ENCODE data around the gene MTMR2.
"Not testable (repeated sequence)": the region's sequence is repeated elsewhere in the genome, so short reads cannot be mapped to it uniquely, and the experiment has no call there.

MTMR2 gene

DNA sequence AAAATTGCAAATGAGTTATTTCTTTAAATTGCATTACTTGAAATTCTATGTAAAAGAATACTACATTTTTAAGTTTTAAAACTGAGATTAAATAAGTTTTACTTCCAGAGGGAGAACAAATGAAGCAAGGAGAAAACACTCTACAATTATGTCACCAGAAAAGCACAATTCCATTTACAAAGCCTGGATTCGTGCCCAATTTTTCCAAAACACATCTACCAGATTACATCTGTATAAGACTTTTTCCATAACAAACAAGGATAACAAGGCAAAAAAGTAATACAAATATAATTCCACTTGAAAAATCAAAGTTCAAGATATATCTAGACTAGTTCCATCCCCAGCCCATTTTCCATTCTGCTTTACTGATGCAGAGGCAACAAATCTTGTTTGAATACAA lies 40.5 kb downstream of the MTMR2 start:
- DNase-seq = no peak

DNA sequence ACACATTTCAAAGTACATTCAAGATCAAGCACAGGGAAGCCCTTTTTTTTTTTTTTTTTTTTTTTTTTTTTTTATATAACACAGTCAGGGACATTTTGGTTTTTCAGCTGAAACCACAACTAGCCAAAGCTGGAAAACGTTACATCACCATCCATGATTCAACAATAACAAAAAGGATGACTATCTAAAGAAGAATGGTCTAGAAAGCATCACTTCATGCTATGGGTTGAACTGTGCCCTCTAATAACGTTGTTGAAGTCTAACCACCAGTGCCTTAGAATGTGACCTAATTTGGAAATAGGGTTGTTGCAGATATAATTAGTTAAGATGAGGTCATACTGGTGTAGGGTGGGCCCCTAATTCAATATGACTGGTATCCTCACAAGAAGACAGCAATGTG lies 46.6 kb downstream of the MTMR2 start:
- DNase-seq = no peak

DNA sequence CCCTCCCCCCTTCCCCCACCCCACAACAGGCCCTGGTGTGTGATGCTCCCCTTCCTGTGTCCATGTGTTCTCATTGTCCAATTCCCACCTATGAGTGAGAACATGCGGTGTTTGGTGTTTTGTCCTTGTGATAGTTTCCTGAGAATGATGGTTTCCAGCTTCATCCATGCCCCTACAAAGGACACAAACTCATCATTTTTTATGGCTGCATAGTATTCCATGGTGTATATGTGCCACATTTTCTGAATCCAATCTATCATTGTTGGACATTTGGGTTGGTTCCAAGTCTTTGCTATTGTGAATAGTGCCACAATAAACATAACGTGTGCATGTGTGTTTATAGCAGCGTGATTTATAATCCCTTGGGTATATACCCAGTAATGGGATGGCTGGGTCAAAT lies 53.0 kb downstream of the MTMR2 start:
- DNase-seq = not testable (repeated sequence)

DNA sequence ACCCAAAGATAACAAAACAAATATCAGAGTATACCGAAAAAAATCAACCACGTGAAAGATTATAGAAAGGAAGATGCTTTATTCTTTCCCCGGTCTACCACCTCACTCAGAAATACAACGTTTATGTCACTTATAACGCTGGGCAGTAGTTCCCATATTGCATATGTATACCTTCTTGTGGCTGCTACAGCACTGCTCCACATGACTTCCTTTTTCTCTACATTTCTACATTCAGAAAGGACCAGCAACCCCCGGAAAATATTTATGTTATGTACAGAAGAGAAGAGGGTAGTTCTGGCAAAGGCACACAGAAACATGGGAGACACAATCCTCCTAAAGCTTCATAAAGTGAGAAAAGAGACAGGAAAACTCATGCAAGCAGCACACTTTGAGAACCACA lies 56.8 kb downstream of the MTMR2 start:
- DNase-seq = peak; percentile 6 to 44 (median 28)

DNA sequence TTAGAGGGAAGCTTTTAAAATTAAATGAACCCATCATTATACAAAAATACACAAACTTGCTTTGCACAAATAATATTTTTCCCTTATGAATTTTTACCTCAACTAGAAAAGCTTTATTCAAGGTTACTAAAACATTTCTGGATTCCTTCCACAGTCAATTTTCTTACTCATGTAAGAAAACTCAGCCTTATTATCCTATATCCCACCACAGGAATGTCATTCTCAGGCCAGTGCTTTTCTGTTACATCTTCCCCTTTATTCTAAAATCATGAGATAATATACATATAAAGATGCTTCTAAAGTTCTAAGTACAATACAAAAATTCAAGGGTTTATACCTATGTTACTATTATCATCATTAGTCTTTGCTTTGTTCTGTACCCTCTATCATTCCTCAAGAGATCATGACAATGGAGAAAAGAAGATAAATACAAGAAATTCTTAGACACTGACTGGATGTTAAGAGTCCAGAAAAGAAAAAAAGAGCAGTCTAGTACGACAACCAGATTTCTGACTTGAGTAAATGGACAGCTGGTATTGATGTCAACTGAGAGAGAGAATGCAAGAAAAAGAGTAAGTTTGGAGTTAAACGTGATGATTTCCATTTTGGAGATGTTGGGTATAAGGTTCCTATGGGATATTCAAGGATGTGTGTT lies 60.3 kb downstream of the MTMR2 start:
- DNase-seq = no peak

DNA sequence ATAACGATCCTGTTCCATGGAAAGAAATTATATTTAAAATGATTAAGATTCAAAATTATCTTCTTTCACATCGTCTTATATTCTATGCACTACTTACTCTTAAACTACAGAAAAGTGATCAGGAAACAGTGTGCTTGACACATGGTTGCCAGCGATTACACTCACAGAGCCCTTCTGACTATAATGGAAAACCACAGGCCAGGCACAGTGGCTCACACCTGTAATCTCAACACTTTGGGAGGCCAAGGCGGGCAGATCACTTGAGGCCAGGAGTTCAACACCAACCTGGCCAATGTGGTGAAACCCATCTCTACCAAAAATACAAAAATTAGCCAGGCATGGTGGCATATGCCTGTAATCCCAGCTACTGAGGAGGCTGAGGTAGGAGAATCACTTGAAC lies 63.9 kb downstream of the MTMR2 start:
- not testable (repeated sequence) for DNase-seq

DNA sequence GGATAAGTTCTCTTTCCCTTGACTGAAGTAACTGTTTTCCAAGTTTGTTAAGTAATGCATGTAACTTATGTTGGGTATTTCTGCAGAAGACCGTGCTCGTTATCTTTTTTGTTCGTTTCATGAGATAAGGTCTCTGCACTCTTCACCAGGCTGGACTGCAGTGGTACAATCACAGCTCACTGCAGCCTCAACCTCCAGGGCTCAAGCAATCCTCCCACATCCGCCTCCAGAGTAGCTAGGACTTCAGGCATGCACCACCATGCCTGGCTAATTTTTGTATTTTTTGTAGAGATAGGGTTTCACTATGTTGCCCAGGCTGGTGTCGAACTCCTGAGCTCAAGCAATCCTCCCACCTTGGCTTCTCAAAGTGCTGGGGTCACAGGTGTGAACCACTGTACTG lies 69.5 kb downstream of the MTMR2 start:
- not testable (repeated sequence) for DNase-seq

DNA sequence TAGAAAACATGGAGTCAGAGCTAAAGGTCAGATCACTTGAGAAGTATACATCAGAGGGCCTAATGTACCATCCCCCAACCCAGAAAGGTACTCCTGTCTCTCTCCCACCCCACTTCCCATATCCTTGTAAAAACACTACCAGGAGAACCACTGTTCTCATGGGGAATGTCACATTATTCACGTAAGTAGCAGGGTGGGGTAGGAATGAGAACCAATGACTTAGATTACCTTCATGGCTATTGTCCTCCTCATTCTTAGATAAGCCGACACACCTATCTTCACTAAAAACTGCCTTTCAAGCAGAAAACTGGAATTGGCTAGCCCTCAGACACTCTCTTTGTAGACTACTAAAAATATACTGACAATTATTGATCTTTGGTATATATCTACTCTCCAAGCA lies 70.0 kb downstream of the MTMR2 start:
- DNase-seq = no peak

DNA sequence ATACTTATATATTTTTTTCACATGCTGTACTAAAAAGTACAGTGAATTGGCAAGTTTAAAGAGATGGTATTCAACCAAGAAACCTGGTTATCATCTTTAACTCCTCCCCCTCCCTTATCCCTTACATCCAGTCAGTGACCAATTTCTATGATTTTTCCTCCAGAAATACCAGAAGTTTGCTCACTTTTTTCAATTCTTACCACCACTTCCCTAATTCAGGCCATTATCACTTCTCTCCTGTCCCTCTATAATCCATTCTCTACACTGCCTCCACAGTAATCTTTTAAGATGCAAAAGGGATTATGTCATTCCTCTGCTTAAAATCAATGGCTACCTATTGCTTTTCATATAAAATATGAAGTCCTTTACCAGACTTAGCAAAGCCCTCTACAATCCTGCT lies 70.8 kb downstream of the MTMR2 start:
- DNase-seq = no peak

DNA sequence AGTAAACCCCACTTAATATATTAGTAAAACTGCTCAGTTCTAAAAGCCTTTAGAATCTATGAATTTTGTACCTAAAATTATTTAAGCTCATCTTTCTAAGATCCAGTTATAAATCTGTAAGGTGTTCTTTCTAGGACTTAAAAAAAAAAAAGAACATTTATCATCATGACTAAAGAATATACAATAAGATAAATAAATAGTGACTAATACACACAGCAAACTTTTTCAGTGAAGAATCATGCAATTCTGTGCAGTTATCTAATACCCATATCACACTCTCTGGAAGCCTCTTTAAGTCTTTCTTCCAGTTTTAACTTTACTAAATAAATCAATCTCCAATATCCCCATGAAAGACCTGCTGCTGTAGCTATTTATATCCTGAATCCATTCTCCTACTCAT lies 73.8 kb downstream of the MTMR2 start:
- no peak for DNase-seq

DNA sequence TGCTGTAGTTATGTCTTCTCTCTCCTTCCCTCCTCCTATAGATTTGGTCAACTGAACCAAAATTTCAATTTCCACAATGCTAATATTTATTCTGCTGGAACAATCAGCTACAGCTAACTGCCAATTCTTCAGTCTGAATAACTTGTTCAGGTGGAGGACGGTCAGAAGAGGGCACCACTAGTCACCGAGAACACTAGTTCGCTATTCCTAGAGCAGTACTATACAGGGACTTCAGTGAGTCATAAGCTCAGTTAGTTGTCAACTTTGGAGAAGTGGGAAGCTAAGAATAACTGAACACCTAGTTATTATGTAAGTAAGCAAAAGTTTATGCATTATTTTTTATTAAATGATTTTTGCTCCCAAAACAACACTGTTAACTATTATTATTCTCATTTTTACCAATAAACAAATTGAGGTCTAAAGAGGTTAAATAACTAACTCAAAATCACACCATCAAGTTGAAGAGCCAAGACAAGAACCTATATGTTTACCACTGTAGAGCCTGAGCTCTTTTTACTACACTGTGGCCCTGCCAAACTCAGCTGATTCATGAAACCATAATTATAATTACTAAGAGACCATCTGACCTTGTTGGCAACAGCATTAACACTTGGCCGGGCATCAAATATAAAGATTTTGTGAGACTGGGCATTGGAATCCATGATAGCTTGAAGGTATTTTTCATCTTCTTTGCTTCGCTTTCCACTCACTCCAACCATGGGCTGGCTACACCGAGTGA lies 74.7 kb downstream of the MTMR2 start:
- peak; percentile 47 to 74 (median 64) for DNase-seq

DNA sequence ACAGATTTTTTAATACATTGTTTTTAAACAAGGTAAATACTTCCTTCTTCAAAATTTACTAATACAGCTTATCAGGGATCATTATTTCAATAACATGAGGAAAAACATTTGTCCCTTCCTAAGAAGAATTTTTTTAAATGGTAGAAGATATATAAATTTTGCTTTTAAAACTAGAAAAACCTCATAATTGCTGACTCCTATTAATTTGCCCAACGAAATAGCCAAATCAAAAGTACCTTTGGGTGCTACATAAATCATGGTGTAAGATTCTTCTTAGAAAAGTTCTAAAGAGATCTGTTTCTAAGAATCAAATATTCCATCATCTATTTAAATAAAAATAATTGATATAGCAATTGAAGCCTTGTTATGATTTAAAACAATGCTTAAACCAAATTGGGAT lies 78.7 kb downstream of the MTMR2 start:
- DNase-seq = no peak

DNA sequence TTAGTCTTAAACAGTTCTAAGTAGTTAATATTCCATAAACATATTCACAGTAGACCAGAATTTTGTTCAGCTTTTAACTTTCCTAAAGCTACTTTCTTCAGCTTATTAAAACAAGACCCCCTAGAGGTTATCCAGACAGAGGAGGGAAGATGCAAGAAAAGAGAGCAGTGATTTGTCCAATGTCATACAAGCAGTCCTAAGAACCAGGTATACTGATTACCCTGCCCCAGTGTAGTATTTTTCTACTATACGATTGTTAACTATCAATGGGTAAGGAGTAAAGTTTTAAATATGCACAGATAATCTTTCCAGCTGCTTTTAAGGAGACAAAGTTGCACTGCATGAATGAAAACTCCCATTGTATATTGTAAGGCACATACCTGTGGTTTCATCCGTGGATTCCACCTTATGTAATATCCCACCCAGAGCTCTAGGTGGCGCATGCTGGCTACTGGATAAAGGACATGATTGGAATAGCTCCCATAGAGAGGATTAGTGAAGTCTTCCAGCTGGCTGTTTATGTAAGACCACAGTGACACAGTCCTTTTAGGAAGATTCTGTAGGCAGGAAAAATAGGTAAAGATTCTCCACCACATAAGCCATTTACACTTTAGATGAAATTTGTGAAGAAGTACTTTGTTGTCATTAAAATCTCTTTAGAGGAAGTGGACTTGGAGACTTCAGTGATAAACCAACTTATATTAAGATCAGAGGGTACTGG lies 88.0 kb downstream of the MTMR2 start:
- peak; percentile 58 to 73 (median 66) for DNase-seq

DNA sequence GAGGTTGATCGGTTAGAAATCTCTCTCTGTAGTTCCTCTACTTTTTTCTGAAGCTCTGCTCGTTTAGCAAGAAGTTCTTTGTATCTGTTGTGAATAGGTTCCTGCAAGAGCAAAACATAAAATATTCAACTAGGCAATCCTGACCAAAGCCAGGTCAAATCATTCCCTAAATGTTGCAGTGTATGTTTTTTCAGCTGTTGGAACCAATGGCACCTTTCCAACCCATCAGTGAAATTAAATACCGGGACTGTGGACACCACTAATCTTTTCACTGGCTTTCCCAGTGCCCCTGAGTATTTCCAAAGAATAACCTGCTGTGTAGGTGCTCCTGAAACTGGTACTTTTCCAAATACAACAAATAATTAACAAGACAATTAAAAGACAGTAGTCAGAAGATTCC lies 88.6 kb downstream of the MTMR2 start:
- DNase-seq = no peak

DNA sequence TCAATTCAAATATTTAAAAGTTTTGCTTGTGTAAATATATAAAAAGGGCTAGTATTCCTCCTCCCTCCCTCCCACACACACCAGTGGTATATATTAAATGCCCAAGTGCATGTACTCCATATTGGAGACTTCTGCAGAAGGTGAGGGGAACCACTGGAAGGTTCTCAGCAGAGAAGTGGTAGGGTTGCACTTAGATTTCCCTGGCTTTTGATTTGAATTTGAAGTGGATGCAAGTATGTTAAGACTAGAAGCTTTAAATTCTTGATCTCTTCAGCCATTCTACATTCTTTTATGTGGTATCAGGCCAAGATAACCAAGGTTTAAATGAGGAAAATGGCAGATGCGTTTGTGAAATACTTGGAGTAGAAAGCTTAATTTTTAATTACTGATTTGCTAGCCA lies 90.5 kb downstream of the MTMR2 start:
- DNase-seq = no peak

DNA sequence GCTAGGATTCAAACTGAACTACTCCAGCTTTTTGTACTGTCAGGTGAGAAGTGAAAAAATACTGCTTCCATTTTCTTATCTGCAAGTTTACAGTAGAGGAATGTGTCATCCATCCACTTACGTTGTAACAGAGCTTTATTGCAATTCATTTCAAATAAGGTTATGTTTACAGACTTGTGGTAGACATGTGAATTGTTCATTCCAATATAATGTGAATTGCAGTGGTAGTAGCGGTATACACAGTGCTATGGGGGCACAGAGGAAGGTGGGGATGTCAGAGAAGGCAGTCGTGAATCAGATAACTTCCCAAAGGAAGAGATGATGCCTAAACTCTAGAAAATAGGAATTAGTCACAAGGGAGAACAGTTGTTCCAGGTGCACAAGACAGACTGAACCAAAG lies 91.1 kb downstream of the MTMR2 start:
- no peak for DNase-seq

DNA sequence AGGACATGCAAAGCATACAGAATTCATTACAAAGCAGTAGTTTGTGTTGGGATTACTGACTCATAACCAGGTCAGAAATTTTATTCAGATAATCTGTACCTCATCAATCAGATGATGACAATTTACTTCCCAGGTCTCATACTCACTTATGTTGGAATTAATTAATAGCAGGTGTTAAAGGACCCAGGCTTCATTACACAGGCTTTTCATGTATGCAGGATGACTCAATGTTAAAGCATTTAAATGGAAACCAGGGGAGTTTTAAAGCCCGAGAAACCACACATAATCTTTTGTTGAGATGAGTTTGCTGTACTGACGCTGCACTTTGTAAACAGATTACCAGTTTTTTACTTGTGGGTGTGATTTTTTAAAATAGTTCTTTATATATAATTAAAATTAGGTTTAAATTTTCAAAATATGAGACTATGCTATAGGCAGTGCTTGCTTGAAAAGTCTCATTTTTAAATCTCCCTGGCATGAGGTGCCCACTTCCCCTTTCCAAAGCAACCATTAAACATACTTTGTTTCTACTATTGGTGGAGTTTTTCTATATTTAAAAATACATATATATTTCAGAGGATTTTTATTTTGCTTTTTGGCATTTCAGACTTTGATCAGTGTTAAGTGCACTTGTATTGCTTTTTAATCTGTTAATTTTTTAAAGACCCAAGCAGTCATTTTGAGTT lies 92.6 kb downstream of the MTMR2 start:
- no peak for DNase-seq

DNA sequence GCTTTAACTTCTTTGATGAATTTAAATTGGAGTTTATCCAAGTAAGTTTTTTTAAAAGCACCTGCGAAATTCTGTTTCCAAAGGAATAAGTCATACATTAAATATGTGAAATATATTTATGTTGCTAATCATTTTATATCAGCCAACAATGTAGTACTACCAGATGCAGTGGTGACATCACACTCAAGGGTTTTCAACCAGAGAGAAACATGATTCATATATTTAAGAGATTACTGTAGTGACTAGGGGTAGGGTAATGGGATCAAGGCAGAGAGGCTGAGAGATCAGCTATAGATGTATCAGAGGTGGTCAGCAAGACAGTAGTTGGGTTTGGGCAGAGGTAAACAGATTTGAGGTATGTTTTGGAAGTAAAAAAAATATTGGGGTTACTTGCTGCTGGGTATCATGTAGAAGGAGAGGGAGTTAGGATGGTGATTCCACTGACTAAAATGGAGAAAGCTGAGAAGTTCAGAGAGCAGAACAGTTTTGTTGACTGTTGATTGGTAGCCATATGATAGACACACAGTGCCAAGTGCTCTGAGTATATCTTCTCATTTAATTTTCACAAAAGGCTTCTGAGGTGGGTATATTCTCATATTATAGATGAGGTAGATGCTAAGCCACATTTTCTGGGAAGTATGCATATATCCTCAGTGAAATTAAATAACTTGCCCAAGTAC lies 94.2 kb downstream of the MTMR2 start:
- DNase-seq = no peak

DNA sequence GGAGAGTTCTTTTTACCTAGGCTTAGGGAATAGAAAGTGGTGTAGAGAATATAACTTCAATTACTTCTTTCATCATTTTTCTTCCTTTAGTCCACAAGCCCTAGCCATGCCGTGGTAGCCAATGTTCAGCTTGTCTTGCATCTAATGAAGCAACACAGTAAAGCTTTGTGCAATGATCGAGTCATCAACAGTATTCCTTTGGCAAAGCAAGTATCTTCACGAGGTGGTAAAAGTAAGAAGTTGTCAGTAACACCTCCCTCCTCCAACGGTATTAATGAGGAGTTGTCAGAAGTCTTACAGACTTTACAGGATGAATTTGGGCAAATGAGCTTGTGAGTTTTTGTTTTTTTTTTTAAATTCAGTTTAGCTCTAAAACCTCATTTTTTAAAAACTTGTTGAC lies 96.2 kb downstream of the MTMR2 start:
- DNase-seq = peak in 3 of 4 experiments; percentile 10 to 16 (median 14)

DNA sequence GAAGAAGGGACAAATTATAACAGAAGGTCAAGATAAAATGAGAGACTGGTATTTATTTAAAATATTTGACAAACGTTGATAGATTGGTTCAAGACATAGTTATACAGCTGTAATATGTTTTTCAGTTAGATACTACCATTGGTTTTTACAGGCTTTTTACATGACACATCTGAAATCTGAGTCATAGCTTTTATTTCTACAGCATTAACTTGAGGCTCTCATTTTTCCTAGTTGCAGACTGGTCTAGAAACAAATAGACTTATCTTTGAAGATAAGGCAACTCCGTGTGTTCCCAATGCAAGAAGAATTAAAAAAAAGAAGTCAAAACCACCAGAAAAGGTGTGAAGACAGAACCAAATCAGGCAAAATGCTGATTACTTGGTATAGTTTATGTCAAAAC lies 102.3 kb downstream of the MTMR2 start:
- no peak for DNase-seq

DNA sequence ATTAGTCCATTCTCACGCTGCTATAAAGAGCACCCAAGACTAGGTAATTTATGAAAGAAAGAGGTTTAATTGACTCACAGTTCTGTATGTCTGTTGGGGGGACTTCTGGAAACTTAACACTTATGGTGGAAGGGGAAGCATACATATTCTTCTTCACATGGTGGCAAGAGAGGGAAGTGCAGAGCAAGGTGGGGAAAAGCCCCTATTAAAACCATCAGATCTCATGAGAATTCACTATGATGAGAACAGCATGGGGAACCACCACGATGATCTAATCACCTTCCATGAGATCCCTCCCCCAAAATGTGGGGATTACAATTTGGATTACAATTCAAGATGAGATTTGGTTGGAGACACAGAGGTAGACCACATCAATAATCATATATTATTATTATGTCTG lies 107.9 kb downstream of the MTMR2 start:
- no peak for DNase-seq

DNA sequence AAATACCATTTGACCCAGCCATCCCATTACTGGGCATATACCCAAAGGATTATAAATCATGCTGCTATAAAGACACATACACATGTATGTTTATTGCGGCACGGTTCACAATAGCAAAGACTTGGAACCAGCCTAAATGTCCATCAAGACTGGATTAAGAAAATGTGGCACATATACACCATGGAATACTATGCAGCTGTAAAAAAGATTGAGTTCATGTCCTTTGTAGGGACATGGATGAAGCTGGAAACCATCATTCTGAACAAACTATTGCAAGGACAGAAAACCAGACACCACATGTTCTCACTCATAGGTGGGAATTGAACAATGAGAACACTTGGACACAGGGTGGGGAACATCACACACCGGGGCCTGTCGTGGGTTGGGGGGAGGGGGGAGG lies 112.9 kb downstream of the MTMR2 start:
- DNase-seq = not testable (repeated sequence)

DNA sequence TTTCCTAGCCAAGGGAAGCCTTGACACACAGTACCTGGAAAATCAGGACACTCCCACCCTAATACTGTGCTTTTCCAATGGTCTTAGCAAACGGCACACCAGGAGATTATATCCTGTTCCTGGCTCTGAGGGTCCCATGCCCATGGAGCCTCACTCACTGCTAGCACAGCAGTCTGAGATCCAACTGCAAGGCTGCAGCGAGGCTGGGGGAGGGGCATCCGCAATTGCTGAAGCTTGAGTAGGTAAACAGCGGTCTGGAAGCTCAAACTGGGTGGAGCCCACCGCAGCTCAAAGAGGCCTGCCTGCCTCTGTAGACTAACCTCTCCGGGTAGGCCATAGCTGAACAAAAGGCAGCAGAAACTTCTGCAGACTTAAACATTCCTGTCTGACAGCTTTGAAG lies 117.4 kb downstream of the MTMR2 start:
- DNase-seq = not testable (repeated sequence)
